NCI-H1436 (cell line): ENCODE data around the gene ALMS1.
"Not testable (repeated sequence)": the region's sequence is repeated elsewhere in the genome, so short reads cannot be mapped to it uniquely, and the experiment has no call there.

Experiments
- DNase-seq: peaks from one replicate; lab custom pipeline; 2025; lab: John Stamatoyannopoulos, UW

ALMS1 gene

DNA sequence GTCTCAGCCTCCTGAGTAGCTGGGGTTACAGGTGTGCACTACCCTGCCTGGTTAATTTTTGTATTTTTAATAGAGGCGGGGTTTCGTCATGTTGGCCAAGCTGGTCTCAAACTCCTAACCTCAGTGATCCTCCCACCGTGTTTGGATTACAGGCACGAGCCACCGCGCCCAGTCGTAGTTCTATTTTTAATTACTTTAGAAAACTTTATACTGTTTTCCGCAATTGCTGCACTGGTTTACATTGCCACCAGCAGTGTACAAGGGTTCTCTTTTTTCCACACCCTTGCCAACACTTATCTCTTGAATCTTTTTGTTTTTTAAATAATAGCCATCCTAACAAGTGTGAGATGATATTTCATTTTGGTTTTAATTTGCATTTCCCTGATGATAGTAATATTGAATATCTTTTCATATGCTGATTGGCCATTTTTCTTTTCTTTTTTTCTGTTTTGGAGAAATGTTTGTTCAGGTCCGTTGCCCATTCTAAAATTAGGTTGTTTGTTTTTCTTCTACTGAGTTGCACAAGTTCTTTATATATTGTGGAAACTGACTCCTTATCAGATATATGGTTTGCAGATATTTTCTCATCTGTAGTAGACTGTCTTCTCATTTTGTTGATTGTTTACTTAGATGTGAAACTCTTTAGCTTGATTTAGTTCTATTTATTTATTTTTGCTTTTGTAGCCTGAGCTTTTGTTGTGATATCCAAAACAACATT is 16.9 kb downstream of the ALMS1 start:
- DNase-seq, result no peak

DNA sequence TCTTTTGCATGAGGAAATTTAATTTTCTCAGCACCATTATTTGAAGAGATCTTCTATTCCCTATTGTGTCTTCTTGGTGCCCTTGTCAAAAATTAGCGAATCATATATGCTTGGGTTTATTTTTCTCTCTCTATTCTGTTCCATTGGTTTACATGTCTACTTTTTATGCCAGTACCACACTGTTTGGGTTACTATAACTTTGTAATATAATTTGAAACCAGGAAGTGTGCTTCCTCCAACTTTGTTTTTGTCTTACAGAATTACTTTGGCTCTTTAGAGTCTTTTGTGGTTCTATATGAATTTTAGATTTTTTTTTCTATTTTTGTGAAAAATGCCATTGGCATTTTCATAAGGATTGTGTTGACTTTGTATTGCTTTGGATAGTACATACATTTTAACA is 17.6 kb downstream of the ALMS1 start:
- DNase-seq, result no peak

DNA sequence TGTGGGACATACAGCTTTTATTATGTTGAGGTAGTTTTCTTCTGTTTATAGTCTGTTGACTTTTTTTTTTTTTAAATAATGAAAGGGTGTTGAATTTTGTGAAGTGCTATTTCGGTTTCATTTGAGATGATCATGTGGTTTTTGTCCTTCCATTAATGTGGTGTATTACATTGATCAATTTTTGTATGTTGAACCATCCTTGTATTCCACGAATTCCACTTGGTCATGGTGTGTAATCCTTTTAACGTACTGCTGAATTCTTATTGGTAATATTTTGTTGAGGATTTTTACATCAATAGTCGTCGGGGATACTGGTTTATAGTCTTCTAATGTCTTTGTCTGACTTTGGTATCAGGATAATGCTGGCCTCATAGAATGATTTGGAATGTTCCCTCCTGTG is 18.8 kb downstream of the ALMS1 start:
- DNase-seq, result no peak

DNA sequence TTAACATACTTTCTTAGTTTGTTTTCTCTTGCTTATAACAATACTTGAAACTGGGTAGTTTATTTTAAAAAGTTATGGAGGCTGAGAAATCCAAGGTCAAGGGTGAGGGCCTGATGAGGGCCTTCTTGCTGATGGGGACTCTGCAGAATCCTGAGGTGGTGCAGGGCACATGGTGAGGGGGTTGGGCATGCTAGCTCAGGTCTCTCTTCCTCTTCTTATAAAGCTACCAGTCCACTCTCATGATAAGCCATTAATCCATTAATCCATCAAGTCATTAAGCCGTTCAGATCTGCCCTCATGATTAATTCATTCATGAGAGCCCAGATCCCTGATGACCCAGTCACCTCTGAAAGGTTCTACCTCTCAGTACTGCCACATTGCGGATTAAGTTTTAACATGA is 21.4 kb downstream of the ALMS1 start:
- no peak for DNase-seq

DNA sequence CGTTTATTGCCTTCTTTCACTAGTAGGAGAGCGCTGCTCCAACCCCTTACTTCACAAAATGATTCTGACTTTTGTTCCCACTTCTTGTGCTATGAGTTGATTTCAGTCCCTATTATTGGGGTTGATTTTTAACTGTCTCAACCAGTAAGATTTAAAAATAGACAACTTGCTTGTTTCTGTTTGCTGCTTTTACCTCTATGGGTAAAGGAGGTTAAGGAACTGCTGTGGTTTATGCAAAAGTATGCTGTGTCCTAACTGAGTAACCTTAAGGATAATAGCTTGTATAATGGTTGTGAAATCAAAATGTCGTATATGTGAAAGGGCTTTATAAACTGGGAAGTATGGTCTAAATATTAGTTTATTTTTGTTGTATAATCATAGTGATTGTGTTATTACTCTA is 22.6 kb downstream of the ALMS1 start:
- no peak for DNase-seq

DNA sequence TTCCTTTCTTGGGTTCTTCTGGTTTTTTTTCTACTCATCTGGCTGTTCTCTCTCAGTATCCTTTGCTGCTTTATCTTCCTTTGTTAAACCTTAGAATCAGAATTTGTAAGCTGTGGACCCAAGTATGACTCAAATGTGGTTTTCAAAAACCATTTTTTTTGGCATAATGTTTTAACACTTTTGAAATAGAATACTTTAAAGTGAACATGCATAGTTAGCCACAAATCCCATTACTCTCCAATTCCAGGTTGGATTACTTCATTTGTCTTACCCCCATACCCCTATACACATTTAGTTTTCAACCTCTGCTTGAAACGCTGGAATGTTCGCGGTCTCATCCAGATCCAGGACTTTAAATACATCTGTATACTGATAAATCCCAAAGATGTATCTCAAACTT is 29.1 kb downstream of the ALMS1 start:
- DNase-seq, result no peak

DNA sequence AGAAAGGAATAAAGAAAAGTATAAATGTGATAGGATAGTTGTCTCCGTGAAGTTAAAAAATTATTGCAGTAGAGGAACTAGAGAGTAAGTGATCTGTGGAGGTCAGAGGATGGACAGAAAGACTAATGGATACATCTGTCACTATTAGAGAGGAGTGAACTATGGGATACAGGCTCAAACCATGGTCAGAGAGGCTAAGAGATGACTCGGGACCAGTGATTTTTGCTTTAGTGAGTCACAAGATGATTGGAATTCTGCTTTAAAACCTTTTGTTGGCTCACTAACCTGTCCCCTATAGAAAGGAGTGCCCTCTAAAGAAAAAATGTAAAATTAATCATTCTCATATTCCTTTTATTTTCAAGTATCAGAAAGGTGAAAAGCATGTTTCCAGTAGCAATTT is 30.3 kb downstream of the ALMS1 start:
- no peak for DNase-seq

DNA sequence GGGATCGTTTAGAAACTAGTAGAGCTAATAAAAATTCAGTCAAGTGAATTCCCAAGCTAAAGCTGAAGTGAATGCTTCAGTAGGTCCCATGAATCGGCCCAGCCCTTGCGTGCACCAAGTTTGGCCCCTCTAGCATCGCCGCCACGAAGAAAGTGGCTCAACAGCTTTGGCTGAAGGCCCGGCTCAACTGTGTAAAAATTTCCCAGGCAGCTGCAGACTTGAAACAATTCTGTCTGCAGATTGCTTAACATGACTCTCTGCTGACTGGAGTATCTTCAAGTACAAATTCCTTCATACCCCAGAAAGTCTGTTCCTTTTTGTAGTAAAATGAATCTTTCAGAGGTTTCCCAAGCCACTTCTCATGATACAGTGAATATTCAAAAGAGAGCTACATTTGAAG is 32.7 kb downstream of the ALMS1 start:
- no peak for DNase-seq

DNA sequence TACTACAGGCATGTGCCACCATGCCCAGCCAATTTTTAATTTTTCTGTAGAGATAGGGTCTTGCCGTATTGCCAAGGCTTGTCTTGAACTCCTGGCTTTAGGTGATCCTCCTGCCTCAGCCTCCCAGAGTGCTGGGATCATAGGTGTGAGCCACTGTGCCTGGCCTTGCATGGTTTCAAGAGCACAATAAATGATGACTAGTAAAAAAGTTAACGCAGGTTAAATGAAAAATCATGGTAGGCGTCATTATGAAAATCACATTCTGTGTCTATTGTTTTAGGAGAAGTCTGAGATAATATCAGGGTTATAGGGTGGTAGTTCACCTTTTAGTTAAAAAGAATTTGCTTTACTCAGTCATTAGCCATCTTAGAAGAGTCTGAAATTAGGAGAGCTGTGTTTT is 38.3 kb downstream of the ALMS1 start:
- DNase-seq, result no peak

DNA sequence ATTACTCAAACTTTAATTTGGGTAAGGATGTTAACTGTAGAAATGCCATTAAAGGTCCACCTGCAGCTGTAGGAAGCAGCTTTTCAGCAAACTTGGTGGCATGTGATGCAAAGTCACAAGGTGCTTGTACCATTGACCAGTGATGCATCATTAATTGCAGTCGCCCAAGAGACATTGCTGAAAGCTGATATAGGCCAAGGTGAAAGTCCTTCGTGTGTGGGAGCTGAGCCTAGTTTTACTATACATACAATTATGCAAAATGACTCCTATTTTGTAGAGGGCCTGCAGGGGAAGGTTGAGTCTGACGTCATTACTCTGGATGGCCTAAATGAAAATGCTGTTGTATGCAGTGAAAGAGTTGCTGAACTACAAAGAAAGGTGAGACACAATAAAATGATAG is 40.5 kb downstream of the ALMS1 start:
- no peak for DNase-seq

DNA sequence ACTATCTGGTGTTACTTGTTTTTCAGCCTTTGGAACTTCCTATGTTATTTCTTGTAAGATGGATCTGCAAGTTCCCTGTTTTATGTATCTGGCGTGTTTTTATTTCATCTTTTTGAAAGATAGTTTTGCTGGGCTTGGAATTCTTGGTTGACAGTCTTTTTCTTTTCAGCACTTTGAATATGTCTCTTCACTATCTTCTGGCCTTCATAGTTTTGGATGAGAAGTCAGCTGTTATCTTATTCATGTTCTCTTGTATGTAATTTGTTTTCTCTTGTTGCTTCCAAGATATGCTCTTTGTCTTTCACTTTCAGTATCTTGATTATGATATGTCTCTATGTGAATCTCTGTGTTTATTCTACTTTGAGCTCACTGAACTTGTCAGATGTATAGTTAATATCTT is 50.4 kb downstream of the ALMS1 start:
- no peak for DNase-seq

DNA sequence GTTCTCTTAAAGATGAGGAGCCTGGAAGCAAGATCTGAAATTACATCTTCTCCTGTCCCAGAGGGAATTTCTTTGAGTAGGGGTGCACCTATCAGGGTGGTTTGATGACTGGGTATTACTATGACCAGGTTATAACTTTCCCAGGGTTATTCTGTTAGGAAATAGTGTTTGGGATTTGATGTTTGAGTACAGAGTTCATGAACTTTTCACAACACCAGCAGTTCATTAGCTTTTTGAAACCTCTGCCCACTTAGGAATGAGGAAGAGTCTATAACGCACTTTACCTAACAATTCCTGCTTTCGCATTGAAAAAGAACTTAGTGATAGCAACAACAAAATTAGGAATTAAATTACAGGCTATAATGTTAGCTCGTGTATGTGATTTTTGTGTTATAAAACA is 58.6 kb downstream of the ALMS1 start:
- DNase-seq, result no peak

DNA sequence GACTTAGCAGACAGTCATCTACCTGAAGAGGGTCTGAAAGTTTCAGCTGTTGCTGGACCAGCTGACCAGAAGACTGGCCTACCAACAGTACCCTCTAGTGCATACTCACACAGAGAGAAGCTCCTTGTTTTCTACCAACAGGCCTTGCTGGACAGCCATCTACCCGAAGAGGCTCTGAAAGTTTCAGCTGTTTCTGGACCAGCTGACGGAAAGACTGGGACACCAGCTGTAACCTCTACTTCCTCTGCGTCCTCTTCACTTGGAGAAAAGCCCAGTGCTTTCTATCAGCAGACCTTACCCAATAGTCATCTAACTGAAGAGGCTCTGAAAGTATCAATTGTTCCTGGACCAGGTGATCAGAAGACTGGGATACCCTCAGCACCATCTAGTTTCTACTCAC is 63.2 kb downstream of the ALMS1 start:
- DNase-seq, result no peak

DNA sequence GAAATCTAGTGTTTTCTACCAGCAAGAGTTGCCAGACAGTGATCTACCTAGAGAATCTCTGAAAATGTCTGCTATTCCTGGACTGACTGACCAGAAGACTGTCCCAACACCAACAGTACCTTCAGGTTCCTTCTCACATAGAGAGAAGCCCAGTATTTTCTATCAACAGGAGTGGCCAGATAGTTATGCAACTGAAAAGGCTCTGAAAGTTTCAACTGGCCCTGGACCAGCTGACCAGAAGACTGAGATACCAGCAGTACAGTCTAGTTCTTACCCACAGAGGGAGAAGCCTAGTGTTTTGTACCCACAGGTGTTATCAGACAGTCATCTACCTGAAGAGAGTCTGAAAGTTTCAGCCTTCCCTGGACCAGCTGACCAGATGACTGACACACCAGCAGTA is 63.8 kb downstream of the ALMS1 start:
- no peak for DNase-seq

DNA sequence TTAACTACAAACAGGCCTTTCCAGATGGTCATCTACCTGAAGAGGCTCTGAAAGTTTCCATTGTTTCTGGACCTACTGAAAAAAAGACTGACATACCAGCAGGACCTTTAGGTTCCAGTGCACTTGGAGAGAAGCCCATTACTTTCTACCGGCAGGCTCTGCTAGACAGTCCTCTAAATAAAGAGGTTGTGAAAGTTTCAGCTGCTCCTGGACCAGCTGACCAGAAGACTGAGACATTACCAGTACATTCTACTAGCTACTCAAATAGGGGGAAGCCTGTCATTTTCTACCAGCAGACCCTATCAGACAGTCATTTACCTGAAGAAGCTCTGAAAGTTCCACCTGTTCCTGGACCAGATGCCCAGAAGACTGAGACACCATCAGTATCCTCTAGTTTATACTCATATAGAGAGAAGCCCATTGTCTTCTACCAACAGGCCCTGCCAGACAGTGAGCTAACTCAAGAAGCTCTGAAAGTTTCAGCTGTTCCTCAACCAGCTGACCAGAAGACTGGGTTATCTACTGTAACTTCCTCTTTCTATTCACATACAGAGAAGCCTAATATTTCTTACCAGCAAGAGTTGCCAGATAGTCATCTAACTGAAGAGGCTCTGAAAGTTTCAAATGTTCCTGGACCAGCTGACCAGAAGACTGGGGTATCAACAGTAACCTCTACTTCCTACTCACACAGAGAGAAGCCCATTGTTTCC is 65.8 kb downstream of the ALMS1 start:
- no peak for DNase-seq

DNA sequence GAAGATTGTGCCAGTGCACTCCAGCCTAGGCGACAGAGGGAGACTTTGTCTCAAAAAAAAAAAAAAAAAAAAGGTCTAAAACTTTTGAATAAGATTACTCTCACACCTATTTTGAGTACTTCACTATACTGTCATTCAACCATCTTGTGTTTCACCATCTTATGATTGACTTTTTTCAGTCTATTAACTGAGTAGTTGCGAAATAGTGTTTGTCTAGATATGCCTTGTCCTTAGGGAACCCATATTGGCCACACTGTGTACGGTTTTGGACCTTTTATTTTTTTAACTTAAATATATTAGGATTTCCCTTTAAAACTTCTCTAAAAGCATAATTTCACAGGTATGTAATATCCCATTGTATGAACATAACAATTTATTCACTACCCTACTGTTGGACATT is 72.3 kb downstream of the ALMS1 start:
- no peak for DNase-seq

DNA sequence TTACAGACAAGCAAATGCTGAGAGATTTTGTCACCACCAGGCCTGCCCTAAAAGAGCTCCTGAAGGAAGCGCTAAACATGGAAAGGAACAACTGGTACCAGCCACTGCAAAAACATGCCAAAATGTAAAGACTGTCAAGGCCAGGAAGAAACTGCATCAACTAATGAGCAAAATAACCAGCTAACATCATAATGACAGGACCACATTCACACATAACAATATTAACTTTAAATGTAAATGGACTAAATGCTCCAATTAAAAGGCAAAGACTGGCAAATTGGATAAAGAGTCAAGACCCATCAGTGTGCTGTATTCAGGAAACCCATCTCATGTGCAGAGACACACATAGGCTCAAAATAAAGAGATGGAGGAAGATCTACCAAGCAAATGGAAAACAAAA is 76.8 kb downstream of the ALMS1 start:
- not testable (repeated sequence) for DNase-seq

DNA sequence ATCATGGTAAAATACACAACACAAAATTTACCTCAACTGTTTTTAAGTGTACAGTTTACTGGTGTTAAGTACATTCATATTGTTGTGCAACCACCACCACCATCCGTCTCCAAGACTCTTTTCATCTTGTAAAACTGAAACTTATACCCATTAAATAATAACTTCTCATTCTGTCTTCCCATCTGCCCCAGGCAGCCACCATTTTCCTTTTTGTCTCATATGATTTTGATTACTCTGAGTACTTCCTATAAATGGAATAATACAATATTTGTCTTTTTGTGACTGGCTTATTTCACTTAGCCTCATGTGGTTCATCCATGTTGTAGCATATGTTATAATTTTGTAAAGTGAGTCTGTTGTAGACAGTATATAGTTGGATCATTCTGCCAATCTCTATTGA is 82.7 kb downstream of the ALMS1 start:
- no peak for DNase-seq

DNA sequence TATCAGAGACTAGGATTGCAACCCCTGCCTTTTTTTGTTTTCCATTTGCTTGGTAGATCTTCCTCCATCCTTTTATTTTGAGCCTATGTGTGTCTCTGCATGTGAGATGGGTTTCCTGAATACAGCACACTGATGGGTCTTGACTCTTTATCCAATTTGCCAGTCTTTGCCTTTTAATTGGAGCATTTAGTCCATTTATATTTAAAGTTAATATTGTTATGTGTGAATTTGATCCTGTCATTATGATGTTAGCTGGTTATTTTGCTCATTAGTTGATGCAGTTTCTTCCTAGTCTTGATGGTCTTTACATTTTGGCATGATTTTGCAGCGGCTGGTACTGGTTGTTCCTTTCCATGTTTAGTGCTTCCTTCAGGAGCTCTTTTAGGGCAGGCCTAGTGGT is 98.2 kb downstream of the ALMS1 start:
- not testable (repeated sequence) for DNase-seq

DNA sequence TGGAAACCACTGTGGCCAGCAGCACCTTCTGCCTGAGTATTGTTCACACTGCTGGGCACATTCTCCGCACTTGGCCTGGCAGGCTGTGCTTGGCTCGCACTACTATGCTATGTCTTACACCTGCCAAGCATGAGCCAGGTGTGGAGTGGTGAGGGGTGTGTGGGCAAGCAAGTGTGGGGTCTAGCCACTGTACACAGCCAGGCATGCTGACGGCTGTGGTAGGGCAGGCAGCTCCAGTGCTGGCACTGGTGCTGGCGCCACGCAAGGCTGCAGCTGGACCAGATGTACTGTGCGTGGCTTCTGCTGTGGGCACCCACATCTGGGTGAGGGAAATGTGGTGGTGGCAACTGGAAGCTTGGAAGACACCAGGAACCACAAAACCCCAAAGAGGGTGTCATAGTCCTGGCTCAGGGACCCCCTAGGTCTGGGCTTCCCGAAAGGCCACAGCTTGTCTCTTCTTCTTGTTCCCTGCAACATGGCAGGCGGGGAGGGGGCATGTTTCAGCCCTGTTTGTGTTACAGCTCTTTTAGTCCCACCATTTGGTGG is 101.5 kb downstream of the ALMS1 start:
- no peak for DNase-seq

DNA sequence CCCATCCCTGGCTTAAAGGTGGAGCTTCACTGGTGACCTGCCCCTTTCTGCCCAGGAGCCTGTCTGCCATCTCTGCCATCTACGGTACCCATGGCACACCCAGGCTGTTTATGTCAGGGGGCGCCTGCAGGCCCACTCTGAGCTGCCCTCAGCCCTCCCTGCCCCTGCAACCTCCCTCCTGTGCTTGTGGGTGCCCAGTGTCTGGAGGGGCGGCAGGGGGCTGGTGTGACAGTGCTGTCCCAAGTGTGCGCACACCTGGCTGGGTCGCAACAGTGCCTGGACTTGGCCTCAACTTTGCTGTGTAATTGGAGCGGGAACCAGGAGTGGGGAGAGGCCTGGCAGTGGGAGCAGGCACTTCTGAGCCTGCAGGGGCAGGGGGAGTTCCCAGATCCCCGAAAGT is 102.4 kb downstream of the ALMS1 start:
- no peak for DNase-seq

DNA sequence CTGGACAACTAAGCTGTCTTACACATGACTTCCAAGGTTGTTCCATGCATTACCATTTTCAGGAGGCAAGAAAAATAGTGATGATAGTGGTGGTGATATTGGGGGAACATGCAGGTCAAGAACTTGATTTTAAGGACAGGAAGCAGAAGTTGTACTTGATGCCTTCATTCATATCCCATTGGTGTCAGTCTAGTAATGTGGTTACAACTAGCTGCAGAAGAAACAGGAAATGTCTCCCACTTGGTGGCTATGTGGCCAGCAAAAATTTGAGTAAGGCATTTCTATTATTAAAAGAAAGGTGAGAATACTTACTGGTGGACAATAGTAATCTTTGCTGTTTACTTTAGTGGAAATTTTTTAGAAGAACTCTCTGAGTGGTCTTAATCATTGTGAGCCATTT is 103.4 kb downstream of the ALMS1 start:
- DNase-seq, result no peak

DNA sequence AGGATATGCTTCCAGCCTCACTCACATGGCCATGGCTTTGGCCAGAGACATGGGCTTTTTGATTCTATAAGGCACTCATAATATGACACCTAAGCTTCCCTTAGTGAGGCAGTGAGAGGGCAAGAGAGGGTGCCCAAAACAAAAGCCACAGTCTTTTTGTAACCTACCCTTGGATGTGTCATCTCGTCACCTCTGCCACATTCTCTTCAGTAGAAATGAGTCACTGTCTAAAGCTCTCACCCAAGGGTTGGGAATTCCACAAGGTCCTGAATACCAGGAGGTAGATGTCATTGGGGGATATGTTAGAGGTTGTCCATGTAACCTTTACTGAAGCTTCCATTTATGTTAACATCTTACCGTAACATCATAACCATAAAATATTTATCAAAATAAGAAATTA is 108.4 kb downstream of the ALMS1 start:
- no peak for DNase-seq
